DMS79 (cell line): ENCODE measurements around the gene KRT81.
"Not testable (repeated sequence)": the region's sequence is repeated elsewhere in the genome, so short reads cannot be mapped to it uniquely, and the experiment has no call there.

ENCODE experiments used
- DNase-seq: peaks from one replicate; lab custom pipeline; 2025; lab: John Stamatoyannopoulos, UW

The KRT81 gene

DNA sequence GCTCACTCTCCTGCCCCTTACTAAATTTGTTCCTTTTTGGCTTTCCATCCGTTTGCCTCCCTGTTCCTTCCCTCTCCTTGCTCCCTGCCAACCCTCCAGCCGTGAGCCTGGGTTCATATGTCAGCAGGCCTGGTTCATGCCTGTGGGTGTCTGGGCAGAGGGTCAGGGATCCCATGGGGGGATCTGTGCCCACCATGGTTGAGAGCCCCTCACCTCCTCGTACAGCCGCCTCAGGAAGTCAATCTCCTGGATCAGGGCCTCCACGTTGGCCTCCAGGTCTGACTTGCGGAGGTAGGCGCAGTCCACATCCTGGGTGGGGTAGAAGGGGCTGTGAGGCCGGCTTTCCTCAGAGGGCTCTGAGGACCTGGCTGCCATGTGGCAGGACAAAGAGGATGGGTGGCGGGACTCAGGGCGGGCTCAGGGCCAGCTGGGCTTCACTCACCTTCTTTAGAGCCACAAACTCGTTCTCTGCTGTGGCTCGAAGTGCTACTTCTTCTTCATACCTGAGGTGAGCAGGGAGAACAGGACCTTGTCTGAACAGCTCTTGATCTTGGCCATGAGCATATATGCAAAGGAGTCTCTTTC lies 26.2 kb upstream of the KRT81 start:
- DNase-seq = no peak

- no peak for DNase-seq
Observed at GRCh38 chr12:52316701-52317100, 25.4 kb upstream of the KRT81 start.

- no peak for DNase-seq
Observed at GRCh38 chr12:52316290-52316689, 25.0 kb upstream of the KRT81 start.

DNA sequence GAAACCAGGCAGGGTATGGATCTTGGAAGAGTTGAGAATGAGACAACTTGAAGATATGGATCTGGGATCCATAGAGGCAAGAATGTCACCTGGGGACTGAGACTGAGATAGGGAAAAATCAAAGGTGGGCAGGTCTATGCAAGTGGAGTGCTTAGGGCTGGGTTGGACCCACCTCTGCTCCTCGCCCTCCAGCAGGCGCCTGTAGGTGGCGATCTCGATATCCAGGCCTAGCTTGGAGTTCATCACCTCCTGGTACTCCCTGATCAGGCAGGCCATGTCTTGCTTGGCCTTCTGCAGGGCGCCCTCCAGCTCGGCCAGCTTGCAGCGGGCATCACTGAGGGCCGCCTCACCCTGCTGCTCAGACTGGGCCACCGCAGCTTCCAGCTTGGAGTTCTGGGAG lies 24.4 kb upstream of the KRT81 start:
- not testable (repeated sequence) for DNase-seq

DNA sequence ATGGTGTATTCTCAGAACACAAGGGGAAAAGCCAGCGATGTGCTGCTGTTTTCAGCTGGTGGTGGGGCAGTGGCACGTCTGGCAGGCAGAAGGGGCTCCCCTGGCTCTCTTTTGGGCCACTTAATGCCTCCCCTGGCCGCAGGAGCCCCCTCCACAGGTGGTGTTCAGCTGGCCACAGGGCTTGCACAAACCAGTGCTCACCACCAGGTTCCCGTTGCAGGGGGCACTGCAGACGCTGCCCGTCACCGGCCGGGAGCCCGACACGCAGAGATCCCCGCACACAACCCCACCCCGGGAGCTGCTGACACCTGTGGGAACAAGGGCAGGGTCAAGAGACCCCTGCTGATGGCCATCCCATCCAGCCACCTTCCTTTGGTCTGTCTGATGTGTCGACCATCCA lies 23.2 kb upstream of the KRT81 start:
- no peak for DNase-seq

DNA sequence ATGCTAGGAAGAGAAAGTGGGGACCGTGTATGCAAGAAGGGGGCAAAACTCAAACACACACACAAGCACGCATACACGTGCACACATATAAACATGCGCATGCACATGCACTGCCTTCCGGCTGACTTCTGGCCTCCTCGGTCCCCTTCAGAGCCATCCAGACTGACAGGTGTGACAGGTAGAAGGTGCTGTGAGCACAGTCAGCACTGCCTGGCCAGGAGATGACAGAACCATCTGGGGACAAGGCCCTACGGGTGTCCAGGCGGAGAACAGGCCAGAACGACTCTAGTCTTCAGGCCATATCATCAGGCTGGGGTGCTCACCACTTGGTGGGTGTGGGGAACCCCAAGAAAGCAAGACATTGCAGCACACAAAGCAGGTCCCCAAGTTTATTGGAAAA lies 22.6 kb upstream of the KRT81 start:
- DNase-seq = no peak

GRCh38 chr12:52313461-52313860 lies 22.1 kb upstream of the KRT81 start:
- no peak for DNase-seq

- DNase-seq = no peak
Observed at GRCh38 chr12:52312086-52312485, 20.8 kb upstream of the KRT81 start.

DNA sequence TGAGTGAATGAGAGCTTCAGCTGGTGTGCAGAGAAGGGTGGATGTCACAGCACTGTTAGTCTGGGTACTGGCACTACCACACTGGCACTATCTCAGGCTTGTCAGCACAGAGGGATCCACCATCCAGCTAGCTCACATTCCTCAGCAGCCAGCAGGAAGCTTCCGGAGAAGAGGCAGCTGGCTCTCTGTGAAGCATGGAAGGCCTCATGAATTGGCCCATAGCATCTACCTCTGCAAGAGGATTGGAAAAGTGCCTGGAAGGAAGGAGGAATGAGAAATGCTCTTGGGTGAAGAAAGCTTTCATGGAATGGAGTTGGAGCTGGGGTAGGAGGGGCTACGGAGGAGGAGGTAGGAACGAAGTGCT lies 19.9 kb upstream of the KRT81 start:
- no peak for DNase-seq

DNA sequence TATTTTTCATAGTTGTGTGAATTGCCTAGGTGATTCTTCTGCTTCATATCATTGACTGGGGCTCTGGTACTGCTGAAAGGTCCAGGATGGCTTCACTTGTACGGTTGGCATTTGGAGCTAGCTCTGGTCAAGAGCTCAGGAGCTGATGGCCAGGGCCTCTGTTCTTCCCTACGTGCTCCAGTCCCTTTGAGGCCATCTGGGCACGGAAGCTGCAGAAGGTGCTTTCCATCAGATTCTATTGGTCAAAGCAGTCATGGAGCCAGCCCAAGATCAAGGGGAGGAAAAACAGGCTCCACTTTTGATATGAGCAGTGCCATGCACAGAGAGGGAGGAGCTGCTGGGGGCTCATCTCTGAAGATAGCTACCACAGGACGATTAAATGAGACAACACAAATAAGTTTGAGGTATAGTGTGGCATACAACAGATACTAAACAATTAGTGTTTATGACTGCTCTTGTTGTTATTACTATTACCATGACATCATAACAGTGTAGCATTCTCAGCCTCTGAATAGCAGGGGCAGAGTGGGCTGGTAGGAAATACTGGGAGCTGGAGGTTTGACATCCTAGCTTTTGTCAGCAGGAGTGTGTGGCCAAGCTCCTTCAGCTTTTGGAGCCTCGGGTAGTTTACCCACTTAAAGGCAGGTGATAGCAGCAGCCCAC lies 19.4 kb upstream of the KRT81 start:
- no peak for DNase-seq

- no peak for DNase-seq
Observed at GRCh38 chr12:52308806-52309425, 17.6 kb upstream of the KRT81 start.

DNA sequence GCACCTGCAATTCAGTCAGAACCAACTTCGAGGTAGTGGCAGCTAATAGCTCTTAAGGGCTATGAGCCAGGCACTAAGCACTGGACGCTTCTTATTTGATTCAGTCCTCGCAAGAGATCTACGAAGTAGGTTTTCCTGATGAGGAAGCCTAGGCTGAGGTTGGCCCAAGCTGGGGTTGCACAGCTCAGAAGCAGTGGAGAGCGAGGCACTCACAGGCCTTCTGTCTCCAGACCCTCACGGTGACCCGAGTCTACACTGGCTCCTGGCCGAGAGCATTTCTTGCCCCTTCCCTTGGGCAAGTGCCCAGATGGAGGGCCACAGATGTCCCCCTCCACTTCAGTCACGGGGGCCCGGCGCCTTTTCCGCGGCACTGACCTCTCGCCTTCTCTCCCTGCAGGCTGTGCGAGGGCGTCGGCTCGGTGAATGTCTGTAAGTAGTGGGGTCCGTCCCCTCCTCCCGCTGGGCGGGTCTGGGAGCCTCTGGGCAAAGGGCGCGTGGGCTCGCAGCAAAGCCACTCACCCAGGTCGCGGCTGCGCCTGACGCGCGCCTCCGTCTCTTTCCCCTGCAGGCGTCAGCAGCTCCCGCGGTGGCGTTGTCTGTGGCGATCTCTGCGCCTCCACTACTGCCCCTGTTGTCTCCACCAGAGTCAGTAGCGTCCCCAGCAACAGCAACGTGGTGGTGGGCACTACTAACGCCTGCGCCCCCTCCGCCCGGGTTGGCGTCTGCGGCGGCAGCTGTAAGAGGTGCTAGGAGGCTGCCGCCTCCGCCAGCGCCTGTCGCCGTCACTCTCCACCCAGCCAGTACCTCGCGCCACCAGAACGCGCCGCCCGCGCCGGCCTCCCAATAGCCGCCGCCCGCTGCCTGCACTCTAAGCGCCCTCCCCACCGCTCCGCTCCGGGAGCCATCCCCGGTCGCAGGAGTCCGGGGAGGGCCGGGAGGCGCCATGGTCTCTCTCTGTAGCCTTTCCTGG lies 16.8 kb upstream of the KRT81 start:
- DNase-seq = no peak

GRCh38 chr12:52306731-52307130 lies 15.4 kb upstream of the KRT81 start:
- DNase-seq = no peak

DNA sequence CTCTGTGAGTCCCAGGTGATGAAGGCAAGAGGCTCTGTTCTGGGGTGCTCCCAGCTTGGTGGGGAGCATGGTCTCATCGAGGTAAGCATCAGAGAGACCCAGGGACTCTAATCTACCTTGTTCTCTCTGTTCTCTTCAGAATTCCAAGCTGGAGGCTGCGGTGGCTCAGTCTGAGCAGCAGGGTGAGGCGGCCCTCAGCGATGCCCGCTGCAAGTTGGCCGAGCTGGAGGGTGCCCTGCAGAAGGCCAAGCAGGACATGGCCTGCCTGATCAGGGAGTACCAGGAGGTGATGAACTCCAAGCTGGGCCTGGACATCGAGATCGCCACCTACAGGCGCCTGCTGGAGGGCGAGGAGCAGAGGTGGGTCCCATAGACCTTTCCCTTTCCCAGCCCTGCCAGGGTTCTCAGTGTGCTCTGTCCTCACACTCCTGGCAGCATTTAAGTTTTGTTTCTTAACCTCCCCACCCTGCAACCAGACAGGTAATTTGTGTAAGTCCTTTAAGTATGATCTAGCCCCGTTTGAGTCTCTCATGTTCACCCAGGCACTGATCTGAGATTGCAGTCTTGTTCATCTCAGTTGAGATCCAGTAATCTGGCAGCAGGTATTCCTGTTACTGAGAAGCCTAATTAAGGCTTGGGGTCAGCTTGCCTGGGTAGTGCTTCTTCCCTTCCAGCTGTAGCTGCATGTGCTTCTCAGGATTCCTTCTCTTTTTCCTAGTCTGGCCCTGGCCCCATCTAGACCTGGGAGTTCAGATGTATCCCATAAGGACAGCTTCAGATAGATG lies 14.8 kb upstream of the KRT81 start:
- no peak for DNase-seq

DNA sequence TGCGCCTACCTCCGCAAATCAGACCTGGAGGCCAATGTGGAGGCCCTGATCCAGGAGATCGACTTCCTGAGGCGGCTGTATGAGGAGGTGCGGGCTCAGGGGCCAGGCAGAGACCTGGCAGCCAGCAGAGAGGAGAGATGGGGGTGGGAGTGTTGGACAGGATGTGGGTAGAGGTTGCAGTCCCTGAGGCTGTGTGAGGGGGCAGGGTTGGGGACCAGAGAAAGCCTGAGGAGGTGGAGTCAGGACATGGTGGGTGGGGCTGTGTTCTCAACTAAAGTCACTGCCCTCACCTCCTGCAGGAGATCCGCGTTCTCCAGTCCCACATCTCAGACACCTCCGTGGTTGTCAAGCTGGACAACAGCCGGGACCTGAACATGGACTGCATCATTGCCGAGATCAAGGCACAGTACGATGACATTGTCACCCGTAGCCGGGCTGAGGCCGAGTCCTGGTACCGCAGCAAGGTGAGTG lies 13.6 kb upstream of the KRT81 start:
- DNase-seq = not testable (repeated sequence)

- DNase-seq = not testable (repeated sequence)
Observed at GRCh38 chr12:52302242-52302914, 11.0 kb upstream of the KRT81 start.

GRCh38 chr12:52301721-52302120 lies 10.4 kb upstream of the KRT81 start:
- DNase-seq = not testable (repeated sequence)

DNA sequence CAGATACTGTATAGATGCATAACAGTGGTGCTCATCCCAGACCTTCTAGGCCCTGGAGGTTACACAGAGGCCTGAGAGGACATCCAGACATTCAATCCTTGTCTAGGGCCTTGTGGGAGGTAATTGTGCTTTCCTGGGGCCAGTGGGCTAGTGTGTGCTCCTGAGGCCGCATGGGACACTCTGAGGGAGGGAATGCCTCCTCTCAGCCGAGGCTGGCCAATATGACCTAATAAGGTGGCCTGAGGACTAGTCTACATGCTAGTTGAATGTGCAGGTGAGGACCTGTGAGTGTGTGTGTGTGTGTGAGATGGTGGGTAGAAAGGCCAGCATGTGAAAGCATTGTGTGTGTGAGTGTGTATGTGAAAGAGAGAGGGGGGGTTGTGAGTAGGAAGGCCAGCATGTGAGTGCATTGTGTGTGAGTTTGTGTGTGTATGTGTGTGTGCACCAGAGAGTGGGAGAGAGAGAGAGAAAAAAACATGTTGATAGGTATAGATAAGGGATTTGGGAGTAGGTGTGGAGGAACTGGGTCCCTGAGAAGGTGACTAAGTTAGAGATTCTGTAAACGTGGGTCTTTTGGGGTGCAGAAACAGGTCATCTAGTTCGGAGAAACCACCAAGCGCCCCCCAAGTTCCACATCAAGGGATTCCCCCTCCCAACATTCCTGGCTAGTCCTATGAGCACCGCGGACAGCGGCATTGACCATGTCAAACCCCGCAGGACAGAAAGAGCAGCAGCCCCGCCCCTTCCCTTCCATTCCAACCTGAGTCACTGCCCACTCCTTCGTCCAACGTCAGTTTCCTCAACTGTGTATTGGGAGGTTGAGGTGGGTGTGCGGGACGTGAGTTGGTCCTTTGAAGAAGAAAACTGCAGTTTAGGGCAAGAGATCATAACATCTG lies 9.7 kb upstream of the KRT81 start:
- no peak for DNase-seq

DNA sequence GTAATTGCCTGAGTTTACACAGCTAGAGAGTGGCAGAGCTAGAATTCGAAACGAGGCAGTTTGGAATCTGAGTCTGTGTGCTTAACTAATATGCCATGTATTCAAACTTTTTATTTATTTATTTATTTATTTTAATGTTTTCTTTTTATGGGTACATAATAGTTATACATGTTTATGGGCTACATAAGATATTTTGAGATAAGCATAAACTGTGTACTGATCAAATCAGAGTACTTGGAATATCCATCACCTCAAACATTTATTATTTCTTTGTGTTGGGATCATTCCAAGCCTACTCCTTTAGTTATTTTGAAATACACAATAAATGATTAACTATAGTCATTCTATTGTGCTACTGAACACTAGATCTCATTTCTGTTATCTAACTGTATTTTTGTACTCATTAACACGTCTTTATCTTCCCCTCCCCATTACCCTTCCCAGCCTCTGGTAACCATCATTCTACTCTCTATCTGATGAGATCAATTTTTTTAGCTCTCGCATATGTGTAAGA lies 7.4 kb upstream of the KRT81 start:
- no peak for DNase-seq
